HL-60/S4 (cell line): Measurements from ENCODE around the gene GRIA4.

Source experiments
- in situ Hi-C: fragments of 300-500 bp; cut with MboI; formaldehyde crosslinking; loops from 2 replicates; pipeline ENCODE4 v1.14.3; 2022; ENCODE audit warnings: low sequenced_read_pairs

The GRIA4 gene

DNA sequence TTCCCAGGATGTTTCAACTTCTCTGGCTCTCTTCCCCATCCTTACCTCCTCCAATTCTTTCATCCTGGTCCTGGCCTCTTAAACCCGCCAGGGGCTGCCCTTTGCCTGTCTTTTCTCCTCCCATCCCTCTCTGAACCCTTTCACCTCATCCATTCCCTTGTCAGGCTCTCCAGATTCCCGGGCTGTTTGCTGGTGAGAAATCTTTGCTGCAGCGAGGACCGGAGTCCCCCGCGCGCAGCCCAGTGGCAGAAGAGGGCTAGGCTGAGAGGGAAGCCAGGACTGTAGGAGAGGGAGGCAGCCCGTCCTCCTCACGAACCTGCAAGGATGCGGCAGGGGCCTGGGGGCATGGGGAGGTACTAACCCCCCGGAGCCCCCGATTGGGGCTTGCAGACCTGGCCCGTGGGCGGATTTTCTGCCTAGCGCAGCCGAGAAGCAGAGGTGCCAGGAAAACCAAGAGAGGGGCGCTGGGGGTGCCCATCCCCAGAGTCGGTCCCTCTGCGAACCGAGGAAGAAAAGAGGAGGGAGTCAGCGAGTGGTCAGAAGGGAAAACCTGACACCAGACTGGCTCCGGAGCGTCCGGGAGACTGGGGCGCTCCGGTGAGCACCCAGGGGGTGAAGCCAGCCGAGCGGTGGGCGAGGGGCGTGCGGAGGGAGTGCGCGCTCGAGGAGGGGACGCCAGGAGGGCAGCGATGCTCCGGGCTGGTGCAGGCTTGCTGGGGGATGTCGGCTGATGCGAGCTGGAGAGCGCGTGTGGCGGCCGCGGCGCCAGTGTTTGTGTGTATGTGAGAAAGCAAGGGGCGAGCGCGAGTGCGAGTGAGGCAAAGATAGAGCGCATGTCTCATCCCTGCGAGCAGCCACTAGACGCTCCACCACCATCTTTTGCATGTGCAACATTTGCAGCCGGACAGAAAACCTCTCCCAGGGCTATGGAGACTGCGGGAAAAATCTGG, at the start of gene GRIA4:
Gene GRIA4 (plus strand): TSS at position 242 of the 950 bp plus-strand sequence. CDS start 925 bp downstream, outside the sequence.
- in situ Hi-C loops = no loop called here

- in situ Hi-C loops = no loop called here
These were observed 36.8 kb upstream of the GRIA4 start for GRCh38 chr11:105573091-105573490.

DNA sequence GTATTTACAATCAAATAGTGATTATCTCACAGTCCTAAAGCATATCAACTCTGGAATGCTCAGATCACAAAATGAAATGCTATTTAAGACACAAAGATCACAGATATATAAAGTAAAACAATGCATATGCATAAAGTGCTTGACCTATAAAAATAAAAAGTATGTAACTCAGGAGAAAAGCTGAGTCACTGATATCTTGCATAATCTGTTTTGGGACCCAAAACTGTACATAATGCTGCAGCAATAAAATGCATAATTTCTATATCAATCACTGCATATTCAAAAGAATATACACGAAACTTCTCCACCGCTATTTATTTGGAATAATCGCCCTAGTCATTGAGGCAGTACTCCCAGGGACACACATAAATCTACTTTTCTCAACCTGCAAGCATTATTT, 34.9 kb upstream of the GRIA4 start:
- in situ Hi-C loops = no loop called here

DNA sequence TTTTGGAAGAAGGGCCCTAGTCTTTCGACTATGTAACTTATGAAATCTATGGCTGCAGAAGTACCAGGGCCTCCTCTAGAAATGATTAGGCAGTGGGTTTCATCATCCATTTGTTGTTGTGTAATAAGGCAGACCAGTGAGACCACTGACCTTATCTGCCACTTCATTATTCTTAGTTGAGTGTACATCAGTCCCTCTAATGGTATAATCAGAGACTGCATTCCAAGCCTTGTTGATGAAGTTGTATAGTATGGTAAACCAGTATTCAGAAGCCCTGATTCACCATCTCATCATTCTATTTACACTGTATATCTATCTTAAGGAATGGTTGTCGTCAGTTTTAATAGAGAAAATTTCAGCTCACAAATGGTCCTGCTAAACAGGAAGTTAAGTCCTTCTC, 32.2 kb upstream of the GRIA4 start:
- in situ Hi-C loops = no loop called here

GRCh38 chr11:105579111-105579510, 30.8 kb upstream of the GRIA4 start:
- in situ Hi-C loops = no loop called here

DNA sequence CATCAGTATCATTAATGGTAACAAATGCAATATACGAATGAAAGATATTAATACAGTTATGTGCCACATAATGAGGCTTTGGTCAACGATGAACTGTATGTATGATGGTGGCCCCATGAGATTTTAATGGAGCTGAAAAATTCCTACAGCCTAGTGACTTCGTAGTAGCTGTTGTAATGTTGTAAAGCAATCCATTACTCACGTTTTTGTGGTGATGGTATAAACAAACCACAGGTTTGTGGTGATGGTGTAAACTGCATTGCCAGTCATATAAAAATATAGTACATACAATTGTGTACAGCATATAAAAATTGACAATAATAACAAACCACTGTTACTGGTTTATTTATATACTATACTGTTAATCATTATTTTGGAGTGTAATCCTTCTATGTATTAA, 27.4 kb upstream of the GRIA4 start:
- in situ Hi-C loops = no loop called here

GRCh38 chr11:105588001-105588400, 21.9 kb upstream of the GRIA4 start:
- in situ Hi-C loops = no loop called here

- in situ Hi-C loops = no loop called here
These were observed 20.5 kb upstream of the GRIA4 start for GRCh38 chr11:105589346-105589745.

DNA sequence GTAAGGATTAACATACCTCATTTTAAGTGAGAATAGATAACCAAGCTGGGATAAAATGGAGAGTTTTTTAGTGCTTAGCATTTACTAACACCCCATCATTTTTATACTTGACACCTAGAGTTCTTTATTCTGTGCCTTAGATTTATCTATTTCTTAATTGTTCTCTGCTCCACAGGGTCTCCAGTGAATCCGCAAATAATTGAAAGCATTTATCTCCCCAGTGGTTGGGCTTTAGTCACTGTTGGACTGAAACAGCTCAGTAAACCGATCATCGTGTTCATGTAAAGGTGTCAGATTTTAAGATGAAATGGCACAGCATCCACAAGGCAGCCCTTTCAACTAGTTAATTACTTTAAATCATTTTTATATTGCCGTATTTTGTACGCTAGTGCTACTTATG, 17.8 kb upstream of the GRIA4 start:
- in situ Hi-C loops = no loop called here

DNA sequence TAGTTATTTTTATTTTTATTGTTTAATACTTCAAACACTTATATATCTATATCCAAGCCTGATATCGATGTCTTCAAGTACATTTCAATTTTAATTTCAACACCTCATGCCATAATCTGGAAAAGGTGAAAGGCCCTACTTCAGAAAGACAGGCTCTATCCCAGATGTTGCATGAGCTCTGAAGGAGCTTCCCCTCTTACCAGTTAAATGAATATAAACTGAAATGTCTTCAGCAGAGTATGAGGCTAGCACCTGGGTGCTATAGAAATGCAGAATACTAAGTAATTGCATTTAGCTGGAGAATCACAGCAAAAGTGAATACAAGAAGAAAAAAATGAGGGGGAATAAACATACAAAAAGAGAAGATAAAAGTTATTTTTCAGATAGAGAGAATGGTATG, 11.5 kb upstream of the GRIA4 start:
- in situ Hi-C loops = no loop called here

GRCh38 chr11:105603156-105603555, 6.7 kb upstream of the GRIA4 start:
- in situ Hi-C loops = no loop called here

GRCh38 chr11:105609341-105609781, 512 bp upstream of the GRIA4 start:
- in situ Hi-C loops = no loop called here

DNA sequence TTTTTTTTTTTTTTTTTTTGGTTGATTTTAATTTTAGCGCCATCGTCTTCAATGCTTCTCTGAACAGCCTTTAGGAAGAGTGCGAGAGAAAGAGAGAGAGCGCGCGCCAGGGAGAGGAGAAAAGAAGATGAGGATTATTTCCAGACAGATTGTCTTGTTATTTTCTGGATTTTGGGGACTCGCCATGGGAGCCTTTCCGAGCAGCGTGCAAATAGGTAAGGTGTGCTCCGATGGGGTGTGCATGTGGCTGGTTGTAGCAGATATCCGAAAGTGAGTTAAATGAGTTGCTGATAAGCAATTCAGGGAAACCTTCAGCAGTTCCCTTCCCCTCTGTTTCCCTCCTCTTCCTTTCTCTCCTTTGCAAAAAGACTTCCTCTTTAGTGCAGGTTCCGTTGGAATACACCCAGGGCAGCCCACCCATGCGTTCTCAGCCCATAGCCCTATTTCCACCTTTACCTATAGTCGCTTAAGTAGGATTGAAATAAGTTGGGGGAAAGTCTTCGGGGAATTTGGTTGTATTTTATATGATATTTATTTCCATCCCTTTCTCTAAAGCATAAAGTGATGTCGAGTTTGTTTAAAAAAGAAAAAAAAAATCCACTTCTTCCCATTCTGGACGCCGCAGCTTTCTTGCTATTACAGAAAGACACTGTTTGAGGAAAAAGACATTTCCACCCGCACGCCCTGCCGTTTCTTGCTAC, 1.1 kb downstream of the GRIA4 start:
- in situ Hi-C loops = no loop called here

DNA sequence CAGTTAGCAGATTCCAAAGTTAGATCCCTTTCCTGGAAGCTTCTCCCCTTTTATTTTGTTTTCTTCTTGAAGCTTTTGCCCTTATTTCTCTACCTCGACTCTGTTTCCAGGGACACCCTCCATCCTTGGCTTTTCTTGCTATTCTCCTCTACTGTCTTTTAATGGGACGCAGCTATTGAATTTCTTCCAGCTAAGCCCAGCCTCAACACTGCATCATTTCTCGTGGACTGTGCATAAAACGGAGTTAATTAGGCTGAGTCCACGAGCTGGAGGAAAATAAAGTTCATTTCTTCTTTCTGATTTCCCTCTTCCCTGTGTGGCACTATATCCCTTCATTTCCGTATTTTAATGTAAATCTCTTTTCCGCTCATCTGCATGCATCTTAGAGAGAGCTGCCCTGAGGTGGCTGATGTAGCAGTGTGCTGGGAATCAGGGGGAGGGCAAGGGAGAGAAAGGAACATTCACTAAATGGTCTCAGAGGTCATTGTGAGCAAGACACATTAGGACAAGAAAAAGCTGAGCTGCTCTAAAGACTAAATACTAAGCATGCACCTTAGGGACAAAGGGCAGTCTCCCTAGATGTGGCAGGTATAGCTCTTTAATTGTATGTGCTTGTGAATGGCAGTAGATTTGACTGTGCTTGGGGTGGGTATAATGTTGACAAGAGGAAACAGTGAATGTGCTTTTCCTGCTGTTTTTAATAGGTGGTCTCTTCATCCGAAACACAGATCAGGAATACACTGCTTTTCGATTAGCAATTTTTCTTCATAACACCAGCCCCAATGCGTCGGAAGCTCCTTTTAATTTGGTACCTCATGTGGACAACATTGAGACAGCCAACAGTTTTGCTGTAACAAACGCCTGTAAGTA, 1.9 kb downstream of the GRIA4 start:
- in situ Hi-C loops = no loop called here

GRCh38 chr11:105612771-105613170, 2.9 kb downstream of the GRIA4 start:
- in situ Hi-C loops = no loop called here

GRCh38 chr11:105613183-105613582, 3.3 kb downstream of the GRIA4 start:
- in situ Hi-C loops = no loop called here

- in situ Hi-C loops = no loop called here
These were observed 8.6 kb downstream of the GRIA4 start for GRCh38 chr11:105618343-105618955.

GRCh38 chr11:105619556-105619955, 9.7 kb downstream of the GRIA4 start:
- in situ Hi-C loops = no loop called here

GRCh38 chr11:105622016-105622415, 12.1 kb downstream of the GRIA4 start:
- in situ Hi-C loops = no loop called here

DNA sequence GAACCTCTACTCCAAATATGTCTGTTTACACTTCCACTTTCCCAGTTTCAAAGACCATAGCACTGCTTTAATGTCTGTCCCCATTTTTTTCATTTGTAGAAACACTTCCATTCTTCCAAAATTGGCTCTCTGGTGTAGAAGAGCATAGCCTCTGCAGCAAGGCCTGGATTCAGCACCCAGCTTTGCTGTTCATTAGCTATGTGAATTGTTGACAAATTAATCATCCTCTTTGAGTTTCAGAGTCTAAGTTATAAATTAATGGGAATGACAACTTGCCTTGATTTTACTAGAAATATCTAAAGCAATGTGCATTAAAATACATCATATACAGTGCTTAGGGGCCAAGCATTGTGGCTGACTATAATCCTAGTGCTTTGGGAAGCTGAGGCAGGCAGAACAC, 22.4 kb downstream of the GRIA4 start:
- in situ Hi-C loops = no loop called here

- in situ Hi-C loops = no loop called here
These were observed 25.6 kb downstream of the GRIA4 start for GRCh38 chr11:105635466-105635865.
